ENCODE data around the gene UBE2M.
"Not testable (repeated sequence)": the region's sequence is repeated elsewhere in the genome, so short reads cannot be mapped to it uniquely, and the experiment has no call there.

Gene UBE2M

GRCh38 chr19:58511353-58512208, 46.8 kb downstream of the UBE2M start, which contains the start of gene SLC27A5:
Gene SLC27A5 (minus strand): TSS chr19:58511992. CDS start chr19:58511955, 37 bp downstream.
- DNase-seq: no peak

GRCh38 chr19:58510084-58510862, 48.1 kb downstream of the UBE2M start:
- DNase-seq: no peak

GRCh38 chr19:58509731-58510083, 48.7 kb downstream of the UBE2M start:
- no peak for DNase-seq

GRCh38 chr19:58507602-58508223, 50.7 kb downstream of the UBE2M start:
- not testable (repeated sequence) for DNase-seq
